ENCODE measurements around the gene MAPK1.

GRCh38 chr22:21861264-21861848, 6.1 kb downstream of the MAPK1 start:
- TF ChIP-seq, protein P1, sequence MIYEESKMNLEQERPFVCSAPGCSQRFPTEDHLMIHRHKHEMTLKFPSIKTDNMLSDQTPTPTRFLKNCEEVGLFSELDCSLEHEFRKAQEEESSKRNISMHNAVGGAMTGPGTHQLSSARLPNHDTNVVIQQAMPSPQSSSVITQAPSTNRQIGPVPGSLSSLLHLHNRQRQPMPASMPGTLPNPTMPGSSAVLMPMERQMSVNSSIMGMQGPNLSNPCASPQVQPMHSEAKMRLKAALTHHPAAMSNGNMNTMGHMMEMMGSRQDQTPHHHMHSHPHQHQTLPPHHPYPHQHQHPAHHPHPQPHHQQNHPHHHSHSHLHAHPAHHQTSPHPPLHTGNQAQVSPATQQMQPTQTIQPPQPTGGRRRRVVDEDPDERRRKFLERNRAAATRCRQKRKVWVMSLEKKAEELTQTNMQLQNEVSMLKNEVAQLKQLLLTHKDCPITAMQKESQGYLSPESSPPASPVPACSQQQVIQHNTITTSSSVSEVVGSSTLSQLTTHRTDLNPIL (CRISPR knock-in tag; IDR thresholded peaks at IDR 0.05; ENCODE audit: low read depth) = no peak
- TF ChIP-seq, protein P2, sequence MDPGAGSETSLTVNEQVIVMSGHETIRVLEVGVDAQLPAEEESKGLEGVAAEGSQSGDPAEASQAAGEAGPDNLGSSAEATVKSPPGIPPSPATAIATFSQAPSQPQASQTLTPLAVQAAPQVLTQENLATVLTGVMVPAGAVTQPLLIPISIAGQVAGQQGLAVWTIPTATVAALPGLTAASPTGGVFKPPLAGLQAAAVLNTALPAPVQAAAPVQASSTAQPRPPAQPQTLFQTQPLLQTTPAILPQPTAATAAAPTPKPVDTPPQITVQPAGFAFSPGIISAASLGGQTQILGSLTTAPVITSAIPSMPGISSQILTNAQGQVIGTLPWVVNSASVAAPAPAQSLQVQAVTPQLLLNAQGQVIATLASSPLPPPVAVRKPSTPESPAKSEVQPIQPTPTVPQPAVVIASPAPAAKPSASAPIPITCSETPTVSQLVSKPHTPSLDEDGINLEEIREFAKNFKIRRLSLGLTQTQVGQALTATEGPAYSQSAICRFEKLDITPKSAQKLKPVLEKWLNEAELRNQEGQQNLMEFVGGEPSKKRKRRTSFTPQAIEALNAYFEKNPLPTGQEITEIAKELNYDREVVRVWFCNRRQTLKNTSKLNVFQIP (CRISPR knock-in tag; IDR thresholded peaks at IDR 0.05; ENCODE audit: borderline replicate concordance, low read depth) = no peak
- TF ChIP-seq, protein P3, sequence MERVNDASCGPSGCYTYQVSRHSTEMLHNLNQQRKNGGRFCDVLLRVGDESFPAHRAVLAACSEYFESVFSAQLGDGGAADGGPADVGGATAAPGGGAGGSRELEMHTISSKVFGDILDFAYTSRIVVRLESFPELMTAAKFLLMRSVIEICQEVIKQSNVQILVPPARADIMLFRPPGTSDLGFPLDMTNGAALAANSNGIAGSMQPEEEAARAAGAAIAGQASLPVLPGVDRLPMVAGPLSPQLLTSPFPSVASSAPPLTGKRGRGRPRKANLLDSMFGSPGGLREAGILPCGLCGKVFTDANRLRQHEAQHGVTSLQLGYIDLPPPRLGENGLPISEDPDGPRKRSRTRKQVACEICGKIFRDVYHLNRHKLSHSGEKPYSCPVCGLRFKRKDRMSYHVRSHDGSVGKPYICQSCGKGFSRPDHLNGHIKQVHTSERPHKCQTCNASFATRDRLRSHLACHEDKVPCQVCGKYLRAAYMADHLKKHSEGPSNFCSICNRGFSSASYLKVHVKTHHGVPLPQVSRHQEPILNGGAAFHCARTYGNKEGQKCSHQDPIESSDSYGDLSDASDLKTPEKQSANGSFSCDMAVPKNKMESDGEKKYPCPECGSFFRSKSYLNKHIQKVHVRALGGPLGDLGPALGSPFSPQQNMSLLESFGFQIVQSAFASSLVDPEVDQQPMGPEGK (CRISPR knock-in tag; IDR thresholded peaks at IDR 0.05; ENCODE audit: borderline replicate concordance) = no peak
- peak; percentile 95 for TF ChIP-seq ZFP3 (CRISPR knock-in tag; IDR thresholded peaks at IDR 0.05)
- no peak for TF ChIP-seq ZFP30 (CRISPR knock-in tag; IDR thresholded peaks at IDR 0.05)
- no peak for TF ChIP-seq ZC3H10 (CRISPR knock-in tag; IDR thresholded peaks at IDR 0.05)
- TF ChIP-seq PPARA (CRISPR knock-in tag; IDR thresholded peaks at IDR 0.05; ENCODE audit: borderline replicate concordance) = no peak
- TF ChIP-seq ESRRG (CRISPR knock-in tag; IDR thresholded peaks at IDR 0.05) = no peak
- TF ChIP-seq BACH2 (CRISPR knock-in tag; IDR thresholded peaks at IDR 0.05; ENCODE audit: borderline replicate concordance) = no peak
- no peak for TF ChIP-seq CSRNP3 (CRISPR knock-in tag; IDR thresholded peaks at IDR 0.05)

All from SK-N-SH treated with all-trans-retinoic acid at 6 μM for 48 hours (cell line).